BJ (cell line): ENCODE measurements around the gene FOCAD. TPM values are rescaled to one million over a fixed set of nuclear protein-coding genes. Genes with fewer than 3 reads are reported as not detected.

Experiments used
- CTCF ChIA-PET: fragments of 350-600 bp; formaldehyde crosslinking; extraction: SDS; loops from one replicate; lab custom pipeline; 2021; ENCODE audit warnings: antibody characterized with exemption, inconsistent platforms; lab: Yijun Ruan, JAX
- POLR2A ChIA-PET: fragments of 300-600 bp; sonication (Branson Sonifier 250); formaldehyde crosslinking; extraction: SDS; loops from one replicate; lab custom pipeline; 2021; ENCODE audit warnings: antibody characterized with exemption; lab: Charles Lee
- DNase-seq: peaks from one replicate; pipeline ENCODE4 v3.0.0-alpha.2; 2011; ENCODE audit warnings: low read depth
- H3K27me3 ChIP-seq: 2 replicates; pipeline ENCODE4 v1.6.0; 2011; ENCODE audit warnings: low read length; ENCODE audit not compliant: control insufficient read depth, insufficient read depth
- H3K36me3 ChIP-seq: 2 replicates; pipeline ENCODE4 v1.5.1; 2011; ENCODE audit warnings: low read length; ENCODE audit not compliant: control insufficient read depth, insufficient read depth
- H3K4me3 ChIP-seq: 2 replicates; pipeline ENCODE4 v1.5.1; 2011; ENCODE audit warnings: low read depth, mild to moderate bottlenecking, control low read depth, low read length
- CTCF ChIP-seq: IDR thresholded peaks from 2 replicates; pipeline ENCODE4 v1.5.1; 2011; ENCODE audit warnings: low read depth, mild to moderate bottlenecking, control low read depth, inconsistent platforms, low read length, moderate library complexity; ENCODE audit not compliant: insufficient read depth
- polyA plus RNA-seq: library from polyadenylated mRNA; depleted of rRNA; stranded (reverse); fragments of >200 nt; gene quantifications from 2 replicates; pipeline ENCODE4 v1.2.3, GENCODE V29; 2011

The FOCAD gene
- polyA plus RNA-seq, 1 experiment, result 32.9 TPM

GRCh38 chr9:20770947-20771346, 86.9 kb downstream of the FOCAD start:
- no peak for TF ChIP-seq CTCF
- H3K27me3 ChIP-seq, result no peaks in the 10 kb centered on the region
- peaks cover 2% of the 10 kb centered on the region for H3K36me3 ChIP-seq
- CTCF ChIA-PET, result interaction anchor here (0.8 to 0.9 kb wide), 2 partner anchors 10 to 54 kb away, joined by 3 to 4 read pairs; no protein-coding TSS in a partner anchor
- no peak overlapping the region for H3K4me3 ChIP-seq
- POLR2A ChIA-PET, result no interaction called here
- no peak for DNase-seq

GRCh38 chr9:20771729-20772128, 87.7 kb downstream of the FOCAD start:
- no peak for DNase-seq
- no peak for TF ChIP-seq CTCF
- Histone ChIP-seq H3K27me3 (no peaks in the 10 kb centered on the region), H3K4me3 (no peak overlapping the region), H3K36me3 (peaks cover 2% of the 10 kb centered on the region)
- POLR2A ChIA-PET, result no interaction called here
- CTCF ChIA-PET, result interaction anchor here (0.8 to 0.9 kb wide), 2 partner anchors 11 to 54 kb away, joined by 3 to 4 read pairs; no protein-coding TSS in a partner anchor

- CTCF ChIA-PET, result interaction anchor here (1.0 kb wide), 1 partner anchor 9 kb away, joined by 3 read pairs; no protein-coding TSS in a partner anchor
These were observed 91.6 kb downstream of the FOCAD start for GRCh38 chr9:20775683-20776082.

GRCh38 chr9:20781092-20781491, 97.0 kb downstream of the FOCAD start:
- CTCF ChIA-PET, result no interaction called here
- POLR2A ChIA-PET, result interaction anchor here (0.6 kb wide), 1 partner anchor 153 kb away, joined by 3 read pairs; no protein-coding TSS in a partner anchor
- DNase-seq, result no peak
- no peak for TF ChIP-seq CTCF
- H3K4me3 ChIP-seq, result no peak overlapping the region
- no peaks in the 10 kb centered on the region for H3K27me3 ChIP-seq
- no peaks in the 10 kb centered on the region for H3K36me3 ChIP-seq

More at GRCh38 chr9:20775683-20776082, 91.6 kb downstream of the FOCAD start:
- peaks cover 1% of the 10 kb centered on the region; the same call in 1 of the 2 replicates for H3K36me3 ChIP-seq
- POLR2A ChIA-PET, result no interaction called here
- no peak for TF ChIP-seq CTCF
- no peak for DNase-seq
- no peaks in the 10 kb centered on the region for H3K27me3 ChIP-seq
- H3K4me3 ChIP-seq, result no peak overlapping the region

GRCh38 chr9:20782289-20782688, 98.2 kb downstream of the FOCAD start:
- ChIA-PET CTCF (no interaction called here), POLR2A (no interaction called here)
- no peak for TF ChIP-seq CTCF
- Histone ChIP-seq H3K27me3 (no peaks in the 10 kb centered on the region), H3K36me3 (no peaks in the 10 kb centered on the region), H3K4me3 (no peak overlapping the region)
- DNase-seq, result no peak
